Progenitor cell of endocrine pancreas (in vitro differentiated cells): Measurements from ENCODE around the gene HBD. TPM values are rescaled to one million over a fixed set of nuclear protein-coding genes. Genes with fewer than 3 reads are reported as not detected.
"Not testable (repeated sequence)": the region's sequence is repeated elsewhere in the genome, so short reads cannot be mapped to it uniquely, and the experiment has no call there.

Experiments
- DNase-seq: peaks from one replicate; pipeline ENCODE4 v3.0.0; 2021; ENCODE audit warnings: low spot score; ENCODE audit not compliant: unreplicated experiment
- H3K27ac Mint-ChIP-seq: 2 replicates; pipeline ENCODE4 v1.8.0; 2021; ENCODE audit warnings: mild to moderate bottlenecking, moderate library complexity, mixed read lengths
- H3K27me3 Mint-ChIP-seq: 2 replicates; pipeline ENCODE4 v1.8.0; 2021; ENCODE audit warnings: mixed read lengths
- H3K36me3 Mint-ChIP-seq: 2 replicates; pipeline ENCODE4 v1.8.0; 2022; ENCODE audit warnings: mixed read lengths; ENCODE audit not compliant: insufficient read depth
- H3K4me1 Mint-ChIP-seq: 2 replicates; pipeline ENCODE4 v1.8.0; 2021; ENCODE audit warnings: low read depth, mixed read lengths
- H3K4me3 Mint-ChIP-seq: 2 replicates; pipeline ENCODE4 v1.8.0; 2021; ENCODE audit warnings: low read depth, mild to moderate bottlenecking, moderate library complexity, mixed read lengths
- H3K9me3 Mint-ChIP-seq: 2 replicates; pipeline ENCODE4 v1.8.0; 2021; ENCODE audit warnings: low read depth, mixed read lengths
- CTCF ChIP-seq: fragments of 200-600 bp; sonication (generic); IDR thresholded peaks from one replicate; pipeline ENCODE4 v1.5.0; 2021; ENCODE audit warnings: antibody characterized with exemption, mild to moderate bottlenecking; ENCODE audit not compliant: unreplicated experiment
- total RNA-seq: library from RNA; stranded (reverse); gene quantifications from 2 replicates; pipeline ENCODE4 v1.2.1, GENCODE V29; 2021

Gene HBD
- total RNA-seq, 1 donor from 2014 or later = not detected

GRCh38 chr11:5265832-5266231 is 31.5 kb upstream of the HBD start:
- H3K27me3 Mint-ChIP-seq = no peaks in the 10 kb centered on the region
- H3K4me3 Mint-ChIP-seq = no peak overlapping the region
- DNase-seq = no peak
- no peaks in the 10 kb centered on the region for H3K4me1 Mint-ChIP-seq
- no peak overlapping the region for H3K27ac Mint-ChIP-seq
- H3K9me3 Mint-ChIP-seq = peaks cover 6% of the 10 kb centered on the region
- H3K36me3 Mint-ChIP-seq = no peaks in the 10 kb centered on the region
- no peak for TF ChIP-seq CTCF

DNA sequence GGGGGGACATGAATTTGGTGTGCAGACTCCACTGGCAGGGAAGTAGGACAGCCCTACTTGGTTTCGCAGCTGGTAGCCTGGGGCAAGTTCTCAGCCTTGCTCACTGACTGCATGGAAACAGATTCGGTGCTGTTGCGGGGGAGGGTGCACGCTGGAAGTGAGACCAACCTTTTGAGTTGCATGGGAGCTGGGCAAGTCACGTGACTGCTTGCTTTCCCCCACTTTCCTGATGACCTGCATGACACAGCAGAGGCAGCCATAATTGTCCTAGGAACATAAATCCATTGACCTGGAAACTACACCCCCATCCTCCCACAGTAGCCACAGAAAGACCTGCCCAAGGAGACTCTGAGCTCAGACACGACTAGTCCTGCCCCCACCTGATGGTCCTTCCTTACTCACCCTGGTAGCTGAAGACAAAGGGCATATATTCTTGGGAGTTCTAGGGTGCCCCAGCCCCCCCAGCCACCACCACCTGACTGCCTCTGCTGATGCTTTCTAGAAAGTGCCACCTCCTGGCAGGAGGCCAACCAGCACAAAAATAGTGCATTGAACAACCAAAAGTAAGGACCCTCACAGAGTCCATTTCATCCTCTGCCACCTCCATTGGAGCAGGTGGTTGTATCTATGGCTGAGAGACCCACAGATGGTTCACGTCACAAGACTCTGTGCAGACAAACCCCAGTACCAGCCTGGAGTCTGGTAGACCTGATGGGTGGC is 24.4 kb upstream of the HBD start:
- peaks cover 7% of the 10 kb centered on the region for H3K4me1 Mint-ChIP-seq
- no peak for TF ChIP-seq CTCF
- DNase-seq = no peak
- H3K27ac Mint-ChIP-seq = no peak overlapping the region
- no peaks in the 10 kb centered on the region for H3K36me3 Mint-ChIP-seq
- H3K27me3 Mint-ChIP-seq = no peaks in the 10 kb centered on the region
- no peak overlapping the region for H3K4me3 Mint-ChIP-seq
- peaks cover 6% of the 10 kb centered on the region for H3K9me3 Mint-ChIP-seq

GRCh38 chr11:5257296-5257695 is 23.0 kb upstream of the HBD start:
- no peak overlapping the region for H3K27ac Mint-ChIP-seq
- peaks cover 6% of the 10 kb centered on the region for H3K27me3 Mint-ChIP-seq
- H3K4me3 Mint-ChIP-seq = no peak overlapping the region
- peaks cover 7% of the 10 kb centered on the region for H3K4me1 Mint-ChIP-seq
- H3K36me3 Mint-ChIP-seq = no peaks in the 10 kb centered on the region
- H3K9me3 Mint-ChIP-seq = peaks cover 6% of the 10 kb centered on the region
- DNase-seq = no peak
- TF ChIP-seq CTCF = no peak

DNA sequence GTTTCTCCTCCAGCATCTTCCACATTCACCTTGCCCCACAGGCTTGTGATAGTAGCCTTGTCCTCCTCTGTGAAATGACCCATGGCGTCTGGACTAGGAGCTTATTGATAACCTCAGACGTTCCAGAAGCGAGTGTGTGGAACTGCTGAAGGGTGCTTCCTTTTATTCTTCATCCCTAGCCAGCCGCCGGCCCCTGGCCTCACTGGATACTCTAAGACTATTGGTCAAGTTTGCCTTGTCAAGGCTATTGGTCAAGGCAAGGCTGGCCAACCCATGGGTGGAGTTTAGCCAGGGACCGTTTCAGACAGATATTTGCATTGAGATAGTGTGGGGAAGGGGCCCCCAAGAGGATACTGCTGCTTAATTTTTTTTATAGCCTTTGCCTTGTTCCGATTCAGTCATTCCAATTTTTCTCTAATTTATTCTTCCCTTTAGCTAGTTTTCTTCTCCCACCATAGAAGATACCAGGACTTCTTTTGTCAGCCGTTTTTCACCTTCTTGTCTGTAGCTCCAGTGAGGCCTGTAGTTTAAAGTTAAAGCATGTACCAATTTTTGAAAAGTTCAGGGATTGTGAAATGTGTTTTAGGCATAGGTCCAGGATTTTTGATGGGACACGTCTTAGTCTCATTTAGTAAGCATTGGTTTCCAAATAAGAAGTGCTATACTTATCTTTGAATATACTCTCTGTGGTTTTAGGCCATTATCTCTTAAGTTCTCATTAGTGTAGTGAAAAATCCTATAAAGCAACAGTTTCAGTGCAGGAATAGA is 20.5 kb upstream of the HBD start, which contains the start of gene HBG2:
TSS of gene HBG2 (minus strand) at position 136 of the 768 bp plus-strand sequence. CDS start at position 83, 53 bp downstream.
- not testable (repeated sequence) for H3K36me3 Mint-ChIP-seq

DNA sequence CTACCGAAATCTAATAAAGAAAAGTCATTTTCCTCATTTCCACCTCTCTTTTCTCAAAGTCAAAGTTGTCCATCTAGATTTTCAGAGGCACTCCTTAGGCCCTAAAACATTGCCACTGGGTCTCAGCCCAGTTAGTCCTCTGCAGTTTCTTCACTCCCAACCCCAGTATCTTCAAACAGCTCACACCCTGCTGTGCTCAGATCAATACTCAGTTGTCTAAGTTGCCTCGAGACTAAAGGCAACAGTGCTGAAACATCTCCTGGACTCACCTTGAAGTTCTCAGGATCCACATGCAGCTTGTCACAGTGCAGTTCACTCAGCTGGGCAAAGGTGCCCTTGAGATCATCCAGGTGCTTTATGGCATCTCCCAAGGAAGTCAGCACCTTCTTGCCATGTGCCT is 19.7 kb upstream of the HBD start:
- H3K27ac Mint-ChIP-seq, H3K4me1 Mint-ChIP-seq, H3K4me3 Mint-ChIP-seq, H3K27me3 Mint-ChIP-seq, DNase-seq, H3K9me3 Mint-ChIP-seq, H3K36me3 Mint-ChIP-seq: not testable (repeated sequence)

More for the DNA sequence above, 20.5 kb upstream of the HBD start, which contains the start of gene HBG2:
- DNase-seq, H3K4me1 Mint-ChIP-seq, H3K9me3 Mint-ChIP-seq, H3K27me3 Mint-ChIP-seq, H3K27ac Mint-ChIP-seq, H3K4me3 Mint-ChIP-seq: not testable (repeated sequence)

- not testable (repeated sequence) for DNase-seq, H3K36me3 Mint-ChIP-seq, H3K27me3 Mint-ChIP-seq, H3K4me1 Mint-ChIP-seq, H3K4me3 Mint-ChIP-seq, H3K9me3 Mint-ChIP-seq, H3K27ac Mint-ChIP-seq
Observed at GRCh38 chr11:5253440-5253839, 19.2 kb upstream of the HBD start.

DNA sequence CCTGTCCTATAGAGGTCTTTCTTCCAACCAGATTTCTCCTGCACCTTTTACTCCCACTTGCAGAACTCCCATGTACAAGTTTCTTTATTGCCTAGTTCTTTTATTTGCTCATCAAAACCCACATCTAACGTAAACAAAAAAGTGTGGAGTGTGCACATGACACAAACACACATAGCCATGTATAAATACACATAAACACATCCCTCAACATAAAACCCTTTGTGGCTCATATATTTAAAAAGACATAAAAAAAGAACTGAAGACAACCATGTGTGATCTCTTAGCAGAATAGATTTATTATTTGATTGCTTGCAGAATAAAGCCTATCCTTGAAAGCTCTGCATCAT is 18.6 kb upstream of the HBD start:
- H3K27ac Mint-ChIP-seq = no peak overlapping the region
- no peaks in the 10 kb centered on the region for H3K36me3 Mint-ChIP-seq
- no peak overlapping the region for H3K4me3 Mint-ChIP-seq
- H3K27me3 Mint-ChIP-seq = peaks cover 11% of the 10 kb centered on the region
- H3K9me3 Mint-ChIP-seq = no peaks in the 10 kb centered on the region
- no peak for TF ChIP-seq CTCF
- no peak for DNase-seq
- H3K4me1 Mint-ChIP-seq = peaks cover 7% of the 10 kb centered on the region
